ENCODE results near the gene ZNF511. TPM values are rescaled to one million over a fixed set of nuclear protein-coding genes. Genes with fewer than 3 reads are reported as not detected.

Gene ZNF511
- total and polyA plus RNA-seq, 2 experiments from 2014 or later, result 12.6 to 59.5 TPM

DNA sequence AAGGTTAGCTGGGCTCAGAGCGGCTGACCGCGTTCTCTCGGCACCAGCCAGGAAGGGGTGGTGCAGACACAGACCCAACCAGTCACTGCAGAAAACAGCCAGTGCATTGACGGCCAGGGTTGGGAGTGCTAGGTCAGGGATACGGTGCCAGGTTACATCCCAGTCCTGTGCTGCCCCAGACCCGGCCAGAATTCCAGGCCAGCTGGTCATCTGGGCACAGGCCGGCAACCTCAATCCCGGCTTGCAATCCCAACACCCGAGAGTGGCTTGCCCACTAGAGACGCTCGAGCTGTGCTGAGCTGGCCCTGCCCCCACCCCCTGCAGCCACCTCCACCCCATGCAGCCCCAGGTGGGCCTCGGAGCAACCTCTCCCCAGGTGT is 42.2 kb downstream of the ZNF511 start:
- 24 to 27% methylated on average over 11 of the region's 13 CpGs for WGBS, 2 experiments (ENCODE audit: low coverage in 1 of 2, low lambda C conversion rate in 2 of 2, missing lambda C conversion rate in 2 of 2)
- Histone ChIP-seq H2AFZ (no peak overlapping the region), H3K9ac (no peak overlapping the region), H3K79me2 (ENCODE audit: insufficient read depth) (no peaks in the 10 kb centered on the region), H3K4me1 (ENCODE audit: insufficient read depth) (no peaks in the 10 kb centered on the region), H4K20me1 (ENCODE audit: insufficient read depth) (no peaks in the 10 kb centered on the region), H3K9me3 (ENCODE audit: low read depth) (no peaks in the 10 kb centered on the region), H3K4me2 (ENCODE audit: unreplicated experiment) (no peak overlapping the region), H3K4me3 (no peak overlapping the region), H3K27ac (no peak overlapping the region), H3F3A (ENCODE audit: insufficient read depth) (no peaks in the 10 kb centered on the region), H3K9me2 (ENCODE audit: insufficient read depth) (no peaks in the 10 kb centered on the region), H3K36me3 (ENCODE audit: low read depth) (no peaks in the 10 kb centered on the region), H3K27me3 (replicated peaks; ENCODE audit: insufficient read depth) (0 out of 2 replicates have a peak, but pooled peaks cover 3% of the 10 kb centered on the region)
- DNase-seq, result no peak
- TF ChIP-seq EZH2phosphoT487 (IDR thresholded peaks at IDR 0.05; ENCODE audit: insufficient read depth, low read depth), result no peak
- TF ChIP-seq EZH2 (IDR thresholded peaks at IDR 0.05; ENCODE audit: insufficient read depth, poor library complexity, severe bottlenecking), result no peak
- in situ Hi-C loops (cut with MboI), result no loop called here

GRCh38 chr10:133351408-133352318 is 42.9 kb downstream of the ZNF511 start:
- 63 to 69% methylated on average over 22 to 24 of the region's 24 CpGs for WGBS, 2 experiments (ENCODE audit: low coverage in 1 of 2, low lambda C conversion rate in 2 of 2, missing lambda C conversion rate in 2 of 2)
- Histone ChIP-seq H3K79me2 (ENCODE audit: insufficient read depth) (no peaks in the 10 kb centered on the region), H3K4me2 (ENCODE audit: unreplicated experiment) (no peak overlapping the region), H3K36me3 (ENCODE audit: low read depth) (no peaks in the 10 kb centered on the region), H3K27me3 (replicated peaks; ENCODE audit: insufficient read depth) (no peaks in the 10 kb centered on the region), H3K9ac (no peak overlapping the region), H3K4me3 (no peak overlapping the region), H2AFZ (no peak overlapping the region), H3F3A (ENCODE audit: insufficient read depth) (no peaks in the 10 kb centered on the region), H3K27ac (no peak overlapping the region), H4K20me1 (ENCODE audit: insufficient read depth) (no peaks in the 10 kb centered on the region), H3K9me3 (ENCODE audit: low read depth) (no peaks in the 10 kb centered on the region), H3K9me2 (ENCODE audit: insufficient read depth) (no peaks in the 10 kb centered on the region), H3K4me1 (ENCODE audit: insufficient read depth) (no peaks in the 10 kb centered on the region)
- no peak for DNase-seq
- in situ Hi-C loops (cut with MboI), result no loop called here
- no peak for TF ChIP-seq EZH2 (IDR thresholded peaks at IDR 0.05; ENCODE audit: insufficient read depth, poor library complexity, severe bottlenecking)
- TF ChIP-seq EZH2phosphoT487 (IDR thresholded peaks at IDR 0.05; ENCODE audit: insufficient read depth, low read depth), result no peak

DNA sequence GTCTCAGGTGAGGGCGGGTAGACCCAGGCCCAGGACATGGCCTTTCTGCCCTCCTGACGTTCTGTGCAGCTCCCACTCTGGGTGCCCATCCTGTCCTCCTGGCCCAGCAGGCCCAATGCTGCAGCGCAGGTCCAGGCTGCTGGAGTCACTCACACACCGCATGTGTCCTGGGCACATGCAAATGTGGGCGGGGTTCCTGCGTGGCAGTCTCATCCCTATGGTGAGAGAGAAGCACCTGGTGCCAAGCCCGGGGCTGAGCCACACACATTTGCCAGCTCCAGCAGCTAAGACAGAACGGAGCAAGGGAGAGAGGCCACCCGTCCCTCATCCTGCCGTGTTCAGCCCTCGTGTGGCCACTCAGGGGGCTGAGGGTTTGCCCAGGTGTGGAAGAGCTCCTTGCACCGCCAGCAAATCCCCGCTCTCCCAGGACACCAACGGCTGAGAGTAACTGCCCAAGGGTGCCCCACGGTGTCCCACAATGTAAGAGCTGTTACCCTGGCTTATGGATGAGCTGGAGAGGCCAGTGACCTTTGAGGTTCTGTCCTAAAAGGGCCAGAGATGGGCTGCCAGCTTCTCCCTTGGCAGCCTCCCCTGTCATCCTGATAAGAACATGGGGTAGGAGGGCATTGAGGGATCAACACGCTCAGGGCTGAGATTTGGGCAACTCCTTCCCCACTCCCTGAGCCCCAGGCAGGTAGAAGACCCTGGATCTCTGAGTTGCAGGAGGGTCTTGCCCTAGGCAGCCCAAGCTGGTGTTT is 44.7 kb downstream of the ZNF511 start:
- Histone ChIP-seq H3K4me1 (ENCODE audit: insufficient read depth) (no peaks in the 10 kb centered on the region), H3K9ac (no peak overlapping the region), H3F3A (ENCODE audit: insufficient read depth) (no peaks in the 10 kb centered on the region), H3K9me3 (ENCODE audit: low read depth) (no peaks in the 10 kb centered on the region), H3K27ac (no peak overlapping the region), H3K79me2 (ENCODE audit: insufficient read depth) (no peaks in the 10 kb centered on the region), H3K27me3 (replicated peaks; ENCODE audit: insufficient read depth) (no peaks in the 10 kb centered on the region), H4K20me1 (ENCODE audit: insufficient read depth) (no peaks in the 10 kb centered on the region), H3K9me2 (ENCODE audit: insufficient read depth) (no peaks in the 10 kb centered on the region), H2AFZ (no peak overlapping the region), H3K4me2 (ENCODE audit: unreplicated experiment) (no peak overlapping the region), H3K4me3 (no peak overlapping the region), H3K36me3 (ENCODE audit: low read depth) (no peaks in the 10 kb centered on the region)
- in situ Hi-C loops (cut with MboI), result no loop called here
- WGBS, 2 experiments (ENCODE audit: low coverage in 1 of 2, low lambda C conversion rate in 2 of 2, missing lambda C conversion rate in 2 of 2), result 56 to 61% methylated on average over 15 to 16 of the region's 16 CpGs
- TF ChIP-seq EZH2 (IDR thresholded peaks at IDR 0.05; ENCODE audit: insufficient read depth, poor library complexity, severe bottlenecking) (no peak), EZH2phosphoT487 (IDR thresholded peaks at IDR 0.05; ENCODE audit: insufficient read depth, low read depth) (no peak)
- no peak for DNase-seq

DNA sequence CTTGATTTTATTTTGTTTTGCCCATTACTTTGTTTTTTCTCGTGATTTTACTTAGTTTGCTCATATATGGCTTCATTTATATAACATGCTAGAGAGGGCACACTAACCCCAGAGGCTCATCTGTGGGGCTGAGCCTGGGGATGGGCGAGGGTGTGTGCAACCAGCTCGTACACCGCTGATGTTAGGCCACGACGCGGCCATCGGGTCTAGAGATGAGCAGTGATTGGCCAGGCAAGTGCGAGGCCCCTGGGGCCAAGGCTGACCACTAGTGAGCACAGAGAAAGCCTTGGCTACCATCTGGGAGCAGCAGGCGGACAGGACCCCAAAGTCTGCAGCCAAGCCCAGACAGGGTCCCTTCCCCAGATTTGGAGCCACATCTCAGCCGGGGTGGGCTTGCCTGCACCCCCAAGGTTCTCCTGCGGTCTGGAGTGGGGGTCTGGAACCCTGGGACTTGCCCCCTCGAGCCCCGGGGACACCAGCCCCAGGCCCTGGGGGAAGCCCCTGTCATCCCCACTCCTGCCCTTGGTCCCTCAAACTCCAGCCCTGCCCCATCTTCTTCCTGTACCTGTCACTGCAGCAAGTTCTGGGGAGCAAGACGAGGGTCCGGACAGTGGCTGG is 45.4 kb downstream of the ZNF511 start:
- H3K9me2 ChIP-seq (ENCODE audit: insufficient read depth), result no peaks in the 10 kb centered on the region
- no peak for DNase-seq
- no peak overlapping the region for H2AFZ ChIP-seq
- no peaks in the 10 kb centered on the region for H4K20me1 ChIP-seq (ENCODE audit: insufficient read depth)
- no peaks in the 10 kb centered on the region for H3K36me3 ChIP-seq (ENCODE audit: low read depth)
- no peaks in the 10 kb centered on the region for H3K79me2 ChIP-seq (ENCODE audit: insufficient read depth)
- no peaks in the 10 kb centered on the region for H3F3A ChIP-seq (ENCODE audit: insufficient read depth)
- H3K4me2 ChIP-seq (ENCODE audit: unreplicated experiment), result no peak overlapping the region
- H3K27me3 ChIP-seq (replicated peaks; ENCODE audit: insufficient read depth), result no peaks in the 10 kb centered on the region
- H3K27ac ChIP-seq, result no peak overlapping the region
- in situ Hi-C loops (cut with MboI), result no loop called here
- no peaks in the 10 kb centered on the region for H3K4me1 ChIP-seq (ENCODE audit: insufficient read depth)
- H3K4me3 ChIP-seq, result no peak overlapping the region
- TF ChIP-seq EZH2phosphoT487 (IDR thresholded peaks at IDR 0.05; ENCODE audit: insufficient read depth, low read depth), result no peak
- no peak for TF ChIP-seq EZH2 (IDR thresholded peaks at IDR 0.05; ENCODE audit: insufficient read depth, poor library complexity, severe bottlenecking)
- H3K9me3 ChIP-seq (ENCODE audit: low read depth), result no peaks in the 10 kb centered on the region
- no peak overlapping the region for H3K9ac ChIP-seq
- WGBS, 2 experiments (ENCODE audit: low coverage in 1 of 2, low lambda C conversion rate in 2 of 2, missing lambda C conversion rate in 2 of 2), result 82 to 92% methylated on average over 15 to 16 of the region's 16 CpGs

Measured in GM23248 (cell line).